Measurements from ENCODE around the gene SLC44A2. TPM values are rescaled to one million over a fixed set of nuclear protein-coding genes. Genes with fewer than 3 reads are reported as not detected.
A peak's percentile ranks its signal among the peaks of the same experiment; 100 is the strongest.

SLC44A2 gene
- total RNA-seq, 1 experiment from 2014 or later = 130 TPM

DNA sequence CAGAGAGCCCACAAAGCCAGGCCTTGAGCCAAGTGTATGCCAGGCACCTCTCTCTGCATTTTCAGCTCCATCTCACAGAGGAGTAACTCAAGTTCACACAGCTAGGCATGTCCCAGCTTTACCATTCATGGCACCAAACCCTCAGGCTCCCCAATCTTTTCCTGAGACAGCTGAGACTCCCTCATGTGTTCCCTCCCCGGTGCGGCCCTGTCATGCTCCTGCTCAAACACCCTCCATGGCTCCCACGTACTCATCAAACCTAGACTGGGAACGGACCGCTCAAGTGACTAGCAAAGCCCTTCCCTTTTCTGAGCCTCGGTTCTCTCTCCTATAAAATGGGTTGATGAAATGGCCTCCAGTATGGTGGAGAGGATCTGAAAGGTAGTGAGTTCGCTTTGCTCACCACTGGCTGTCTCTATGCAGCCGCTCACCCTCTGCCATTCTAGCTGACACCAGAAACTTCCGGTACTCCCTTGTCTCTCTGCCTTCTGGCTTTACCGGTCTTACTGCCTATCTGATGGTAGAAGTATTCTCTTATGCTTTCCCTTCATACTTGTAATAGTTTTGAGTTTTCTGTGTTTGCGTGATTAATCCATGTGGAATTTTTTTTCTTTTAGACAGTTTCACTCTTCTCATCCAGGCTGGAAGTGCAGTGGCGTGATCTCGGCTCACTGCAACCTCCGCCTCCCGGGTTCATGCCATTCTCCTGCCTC, 7.8 kb upstream of the SLC44A2 start:
- Mint-ChIP-seq H3K27me3 (ENCODE audit: unreplicated experiment) (no peaks in the 10 kb centered on the region), H3K36me3 (ENCODE audit: insufficient read depth, unreplicated experiment) (no peaks in the 10 kb centered on the region), H3K4me3 (ENCODE audit: low read depth, unreplicated experiment) (peak overlapping the region; percentile 15), H3K4me1 (ENCODE audit: low read depth, unreplicated experiment) (peaks cover 36% of the 10 kb centered on the region), H3K27ac (ENCODE audit: unreplicated experiment) (peak overlapping the region; percentile 73), H3K9me3 (ENCODE audit: low read depth, unreplicated experiment) (no peaks in the 10 kb centered on the region)
- no TSS peak for BruUV-seq (replicated peaks)
- intact Hi-C loops (cut with micrococcal nuclease; ENCODE audit: unreplicated experiment) = no loop called here
- CTCF ChIA-PET = interaction anchor here (0.7 to 1.0 kb wide), 2 partner anchors 10 to 27 kb away, joined by 3 to 5 read pairs; no protein-coding TSS in a partner anchor
- DNase-seq = peak; percentile 49
- TF ChIP-seq, protein P1, sequence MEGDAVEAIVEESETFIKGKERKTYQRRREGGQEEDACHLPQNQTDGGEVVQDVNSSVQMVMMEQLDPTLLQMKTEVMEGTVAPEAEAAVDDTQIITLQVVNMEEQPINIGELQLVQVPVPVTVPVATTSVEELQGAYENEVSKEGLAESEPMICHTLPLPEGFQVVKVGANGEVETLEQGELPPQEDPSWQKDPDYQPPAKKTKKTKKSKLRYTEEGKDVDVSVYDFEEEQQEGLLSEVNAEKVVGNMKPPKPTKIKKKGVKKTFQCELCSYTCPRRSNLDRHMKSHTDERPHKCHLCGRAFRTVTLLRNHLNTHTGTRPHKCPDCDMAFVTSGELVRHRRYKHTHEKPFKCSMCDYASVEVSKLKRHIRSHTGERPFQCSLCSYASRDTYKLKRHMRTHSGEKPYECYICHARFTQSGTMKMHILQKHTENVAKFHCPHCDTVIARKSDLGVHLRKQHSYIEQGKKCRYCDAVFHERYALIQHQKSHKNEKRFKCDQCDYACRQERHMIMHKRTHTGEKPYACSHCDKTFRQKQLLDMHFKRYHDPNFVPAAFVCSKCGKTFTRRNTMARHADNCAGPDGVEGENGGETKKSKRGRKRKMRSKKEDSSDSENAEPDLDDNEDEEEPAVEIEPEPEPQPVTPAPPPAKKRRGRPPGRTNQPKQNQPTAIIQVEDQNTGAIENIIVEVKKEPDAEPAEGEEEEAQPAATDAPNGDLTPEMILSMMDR (IDR thresholded peaks at IDR 0.05; ENCODE audit: unreplicated experiment) = no peak

DNA sequence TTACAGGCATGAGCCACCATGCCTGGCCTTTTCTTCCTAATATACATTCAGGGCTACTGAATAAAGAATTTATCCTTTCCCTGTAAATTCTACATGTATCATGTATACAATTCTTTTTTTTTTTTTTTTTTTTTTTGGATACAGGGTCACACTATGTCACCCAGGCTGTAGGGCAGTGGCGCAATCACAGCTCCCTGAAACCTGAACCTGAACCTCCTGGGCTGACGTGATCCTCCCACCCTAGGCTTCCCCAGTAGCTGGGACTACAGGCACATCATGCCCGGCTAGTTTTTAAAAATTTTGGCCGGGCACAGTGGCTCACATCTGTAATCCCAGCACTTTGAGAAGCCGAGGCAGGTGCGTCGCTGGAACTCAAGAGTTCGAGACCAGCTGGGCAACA, 6.5 kb upstream of the SLC44A2 start:
- H3K27me3 Mint-ChIP-seq (ENCODE audit: unreplicated experiment) = no peaks in the 10 kb centered on the region
- no peak for DNase-seq
- H3K4me1 Mint-ChIP-seq (ENCODE audit: low read depth, unreplicated experiment) = peaks cover 32% of the 10 kb centered on the region
- H3K4me3 Mint-ChIP-seq (ENCODE audit: low read depth, unreplicated experiment) = no peak overlapping the region
- no peak overlapping the region for H3K27ac Mint-ChIP-seq (ENCODE audit: unreplicated experiment)
- CTCF ChIA-PET = no interaction called here
- no peaks in the 10 kb centered on the region for H3K9me3 Mint-ChIP-seq (ENCODE audit: low read depth, unreplicated experiment)
- TF ChIP-seq, protein P1 (IDR thresholded peaks at IDR 0.05; ENCODE audit: unreplicated experiment) = no peak
- intact Hi-C loops (cut with micrococcal nuclease; ENCODE audit: unreplicated experiment) = no loop called here
- no TSS peak for BruUV-seq (replicated peaks)
- no peaks in the 10 kb centered on the region for H3K36me3 Mint-ChIP-seq (ENCODE audit: insufficient read depth, unreplicated experiment)

DNA sequence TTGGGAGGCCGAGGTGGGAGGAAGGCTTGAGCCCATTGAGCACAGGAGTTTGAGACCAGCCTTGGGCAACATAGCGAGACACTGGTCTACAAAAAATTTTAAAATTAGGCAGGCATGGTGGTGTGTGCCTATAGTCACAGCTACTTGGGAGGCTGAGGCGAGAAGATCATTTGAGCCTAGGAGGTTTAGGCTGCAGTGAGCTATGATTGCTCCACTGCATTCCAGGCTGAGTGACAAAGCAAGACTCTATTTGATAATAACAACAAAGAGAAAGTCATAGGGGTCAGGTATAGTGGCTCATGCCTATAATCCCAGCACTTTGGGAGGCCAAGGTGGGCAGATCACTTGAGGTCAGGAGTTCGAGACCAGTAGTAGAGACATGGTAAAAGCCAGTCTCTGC, 4.6 kb upstream of the SLC44A2 start:
- Mint-ChIP-seq H3K36me3 (ENCODE audit: insufficient read depth, unreplicated experiment) (peaks cover 10% of the 10 kb centered on the region), H3K27me3 (ENCODE audit: unreplicated experiment) (no peaks in the 10 kb centered on the region), H3K4me1 (ENCODE audit: low read depth, unreplicated experiment) (peaks cover 32% of the 10 kb centered on the region), H3K4me3 (ENCODE audit: low read depth, unreplicated experiment) (no peak overlapping the region), H3K9me3 (ENCODE audit: low read depth, unreplicated experiment) (no peaks in the 10 kb centered on the region), H3K27ac (ENCODE audit: unreplicated experiment) (no peak overlapping the region)
- BruUV-seq (replicated peaks) = no TSS peak
- intact Hi-C loops (cut with micrococcal nuclease; ENCODE audit: unreplicated experiment) = no loop called here
- DNase-seq = no peak
- TF ChIP-seq, protein P1 (IDR thresholded peaks at IDR 0.05; ENCODE audit: unreplicated experiment) = no peak
- CTCF ChIA-PET = no interaction called here

DNA sequence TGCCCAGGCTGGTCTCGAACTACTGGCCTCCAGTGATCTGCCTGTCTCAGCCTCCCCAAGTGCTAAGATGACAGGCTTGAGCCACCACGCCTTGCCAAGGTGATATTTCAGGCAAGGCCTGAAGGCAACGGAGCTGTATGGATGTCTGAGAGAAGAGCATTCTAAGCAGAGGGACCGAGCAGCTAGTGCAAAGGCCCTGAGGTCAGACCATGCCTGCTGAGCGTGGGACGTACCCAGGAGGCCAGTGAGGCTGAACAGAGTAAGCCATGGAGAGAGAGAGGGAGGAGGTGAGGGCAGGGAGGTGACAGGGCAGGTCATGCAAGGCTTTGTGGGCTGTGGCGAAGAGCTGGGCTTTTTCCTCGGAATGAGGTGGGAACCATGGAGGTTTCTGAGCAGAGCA, 3.4 kb upstream of the SLC44A2 start:
- H3K9me3 Mint-ChIP-seq (ENCODE audit: low read depth, unreplicated experiment) = no peaks in the 10 kb centered on the region
- no peak overlapping the region for H3K27ac Mint-ChIP-seq (ENCODE audit: unreplicated experiment)
- no peak overlapping the region for H3K4me3 Mint-ChIP-seq (ENCODE audit: low read depth, unreplicated experiment)
- peaks cover 32% of the 10 kb centered on the region for H3K4me1 Mint-ChIP-seq (ENCODE audit: low read depth, unreplicated experiment)
- peaks cover 18% of the 10 kb centered on the region for H3K36me3 Mint-ChIP-seq (ENCODE audit: insufficient read depth, unreplicated experiment)
- intact Hi-C loops (cut with micrococcal nuclease; ENCODE audit: unreplicated experiment) = no loop called here
- no peak for DNase-seq
- BruUV-seq (replicated peaks) = no TSS peak
- no peaks in the 10 kb centered on the region for H3K27me3 Mint-ChIP-seq (ENCODE audit: unreplicated experiment)
- CTCF ChIA-PET = interaction anchor here (1.0 kb wide), 1 partner anchor 20 kb away, joined by 4 read pairs; no protein-coding TSS in a partner anchor
- TF ChIP-seq, protein P1 (IDR thresholded peaks at IDR 0.05; ENCODE audit: unreplicated experiment) = no peak
